ENCODE results near the gene REXO1.

The REXO1 gene

DNA sequence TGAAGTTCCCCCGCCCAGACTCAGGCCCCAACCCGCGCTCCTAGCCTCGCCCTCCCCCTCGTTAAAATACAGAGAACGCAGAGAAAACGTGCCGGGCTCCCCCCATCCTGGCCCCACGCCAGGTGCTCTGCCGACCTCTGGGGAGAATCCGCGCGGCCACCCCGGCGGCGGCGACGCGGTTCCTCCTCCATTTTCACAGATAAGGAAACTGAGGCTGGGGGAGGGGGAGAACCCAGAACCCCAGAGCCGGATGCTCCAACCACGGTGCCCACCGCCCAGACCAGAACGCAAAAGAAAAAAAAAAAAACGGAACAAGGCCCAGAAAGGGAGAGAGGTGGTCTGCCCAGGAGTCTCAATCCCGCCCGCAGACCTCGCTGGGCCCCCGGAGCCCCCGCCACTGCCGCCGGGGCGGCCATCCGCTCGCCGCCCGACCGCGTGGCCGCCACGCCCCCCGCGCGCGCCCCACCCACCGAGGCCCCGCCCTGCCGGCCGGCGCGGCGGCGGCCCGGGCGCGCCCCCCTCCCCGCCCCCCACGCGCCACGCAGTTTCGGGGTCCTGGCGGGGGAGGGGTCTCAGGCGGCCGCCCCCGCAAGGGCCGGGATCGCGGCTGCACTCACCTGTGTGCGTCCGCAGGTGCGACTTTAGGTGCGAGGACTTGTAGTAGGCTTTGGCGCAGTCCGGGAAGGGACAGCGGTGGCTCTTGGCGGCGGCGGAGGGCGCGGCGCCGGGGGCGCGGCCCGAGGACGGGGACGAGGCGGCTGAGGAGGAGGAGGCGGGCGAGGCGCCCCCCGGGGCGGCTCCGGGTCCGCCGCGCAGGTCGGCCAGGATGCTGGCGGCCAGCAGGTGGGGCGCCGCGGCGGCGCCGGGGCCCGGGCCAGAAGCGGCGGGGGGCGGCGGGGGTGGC is 14.4 kb upstream of the REXO1 start (continued):
- no peak for TF ChIP-seq ZNF555 (tag by site-specific recombination; conservative IDR thresholded peaks at IDR 0.05)
- TF ChIP-seq ZNF239 (tag by site-specific recombination; IDR thresholded peaks at IDR 0.05): no peak
- TF ChIP-seq ZNF133 (tag by site-specific recombination; IDR thresholded peaks at IDR 0.05): no peak
- no peak for TF ChIP-seq ZNF19 (tag by site-specific recombination; IDR thresholded peaks at IDR 0.05; ENCODE audit: low read depth)
- TF ChIP-seq ZEB2 (tag by site-specific recombination; IDR thresholded peaks at IDR 0.05): peak; percentile 81; the same call in 1 of the 2 replicates
- no peak for TF ChIP-seq ZNF529 (tag by site-specific recombination; IDR thresholded peaks at IDR 0.05; ENCODE audit: insufficient replicate concordance)
- no peak for TF ChIP-seq HOXD13 (CRISPR knock-in tag; IDR thresholded peaks at IDR 0.05; ENCODE audit: borderline replicate concordance)
- TF ChIP-seq, protein P1, sequence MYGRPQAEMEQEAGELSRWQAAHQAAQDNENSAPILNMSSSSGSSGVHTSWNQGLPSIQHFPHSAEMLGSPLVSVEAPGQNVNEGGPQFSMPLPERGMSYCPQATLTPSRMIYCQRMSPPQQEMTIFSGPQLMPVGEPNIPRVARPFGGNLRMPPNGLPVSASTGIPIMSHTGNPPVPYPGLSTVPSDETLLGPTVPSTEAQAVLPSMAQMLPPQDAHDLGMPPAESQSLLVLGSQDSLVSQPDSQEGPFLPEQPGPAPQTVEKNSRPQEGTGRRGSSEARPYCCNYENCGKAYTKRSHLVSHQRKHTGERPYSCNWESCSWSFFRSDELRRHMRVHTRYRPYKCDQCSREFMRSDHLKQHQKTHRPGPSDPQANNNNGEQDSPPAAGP (tag by site-specific recombination; IDR thresholded peaks at IDR 0.05): 0 out of 2 replicates have a peak, but pooled peaks have one; percentile 48
- TF ChIP-seq ZNF292 (tag by site-specific recombination; IDR thresholded peaks at IDR 0.05; ENCODE audit: borderline replicate concordance, low read depth): no peak
- peak; percentile 99 for TF ChIP-seq KLF10 (tag by site-specific recombination; IDR thresholded peaks at IDR 0.05)
- TF ChIP-seq KLF7 (tag by site-specific recombination; IDR thresholded peaks at IDR 0.05; ENCODE audit: borderline replicate concordance): no peak
- TF ChIP-seq, protein P2, sequence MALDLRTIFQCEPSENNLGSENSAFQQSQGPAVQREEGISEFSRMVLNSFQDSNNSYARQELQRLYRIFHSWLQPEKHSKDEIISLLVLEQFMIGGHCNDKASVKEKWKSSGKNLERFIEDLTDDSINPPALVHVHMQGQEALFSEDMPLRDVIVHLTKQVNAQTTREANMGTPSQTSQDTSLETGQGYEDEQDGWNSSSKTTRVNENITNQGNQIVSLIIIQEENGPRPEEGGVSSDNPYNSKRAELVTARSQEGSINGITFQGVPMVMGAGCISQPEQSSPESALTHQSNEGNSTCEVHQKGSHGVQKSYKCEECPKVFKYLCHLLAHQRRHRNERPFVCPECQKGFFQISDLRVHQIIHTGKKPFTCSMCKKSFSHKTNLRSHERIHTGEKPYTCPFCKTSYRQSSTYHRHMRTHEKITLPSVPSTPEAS (tag by site-specific recombination; IDR thresholded peaks at IDR 0.05): no peak
- TF ChIP-seq KLF16 (tag by site-specific recombination; IDR thresholded peaks at IDR 0.05): peak; percentile 66
- TF ChIP-seq ZNF146 (tag by site-specific recombination; IDR thresholded peaks at IDR 0.05): no peak
- no peak for TF ChIP-seq ZSCAN16 (tag by site-specific recombination; IDR thresholded peaks at IDR 0.05)
- TF ChIP-seq ZBTB1 (tag by site-specific recombination; IDR thresholded peaks at IDR 0.05): no peak
- TF ChIP-seq, protein P3, sequence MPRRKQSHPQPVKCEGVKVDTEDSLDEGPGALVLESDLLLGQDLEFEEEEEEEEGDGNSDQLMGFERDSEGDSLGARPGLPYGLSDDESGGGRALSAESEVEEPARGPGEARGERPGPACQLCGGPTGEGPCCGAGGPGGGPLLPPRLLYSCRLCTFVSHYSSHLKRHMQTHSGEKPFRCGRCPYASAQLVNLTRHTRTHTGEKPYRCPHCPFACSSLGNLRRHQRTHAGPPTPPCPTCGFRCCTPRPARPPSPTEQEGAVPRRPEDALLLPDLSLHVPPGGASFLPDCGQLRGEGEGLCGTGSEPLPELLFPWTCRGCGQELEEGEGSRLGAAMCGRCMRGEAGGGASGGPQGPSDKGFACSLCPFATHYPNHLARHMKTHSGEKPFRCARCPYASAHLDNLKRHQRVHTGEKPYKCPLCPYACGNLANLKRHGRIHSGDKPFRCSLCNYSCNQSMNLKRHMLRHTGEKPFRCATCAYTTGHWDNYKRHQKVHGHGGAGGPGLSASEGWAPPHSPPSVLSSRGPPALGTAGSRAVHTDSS (tag by site-specific recombination; IDR thresholded peaks at IDR 0.05): no peak
- TF ChIP-seq ZNF626 (tag by site-specific recombination; IDR thresholded peaks at IDR 0.05): no peak
- no peak for TF ChIP-seq ZNF132 (tag by site-specific recombination; IDR thresholded peaks at IDR 0.05; ENCODE audit: borderline replicate concordance)
- no peak for TF ChIP-seq ZNF670 (tag by site-specific recombination; IDR thresholded peaks at IDR 0.05; ENCODE audit: low read depth)

DNA sequence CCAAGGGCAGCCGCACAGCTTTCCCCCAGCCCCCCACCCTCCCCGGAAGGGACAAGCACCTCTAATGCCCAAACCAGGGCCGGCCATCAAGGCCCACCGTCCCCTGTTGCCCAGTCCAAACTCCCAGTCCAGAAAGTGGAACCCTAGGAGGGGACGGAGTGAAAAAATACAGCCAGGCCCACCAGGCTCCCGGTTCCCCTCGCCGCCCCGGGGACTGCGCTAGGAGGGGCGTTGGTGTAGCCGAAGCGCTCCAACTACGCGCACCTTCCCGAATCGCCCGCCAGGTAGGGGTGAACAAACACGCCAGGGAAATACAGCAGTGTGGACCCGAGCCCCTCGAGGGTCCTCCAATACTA is 13.8 kb upstream of the REXO1 start:
- Histone ChIP-seq H3K36me3 (ENCODE audit: control insufficient read depth in 2 of 2, insufficient read depth in 1 of 2, low read length in 2 of 2) (no peaks in the 10 kb centered on the region), H3K4me1 (ENCODE audit: control insufficient read depth, insufficient read depth, low read length) (peaks cover 21% of the 10 kb centered on the region), H3K27ac (ENCODE audit: extremely low read depth, low read depth, low read length) (no peak overlapping the region; the same call in 1 of the 2 replicates)
- no peak for TF ChIP-seq ZSCAN23 (tag by site-specific recombination; IDR thresholded peaks at IDR 0.05)
- TF ChIP-seq, protein P4, sequence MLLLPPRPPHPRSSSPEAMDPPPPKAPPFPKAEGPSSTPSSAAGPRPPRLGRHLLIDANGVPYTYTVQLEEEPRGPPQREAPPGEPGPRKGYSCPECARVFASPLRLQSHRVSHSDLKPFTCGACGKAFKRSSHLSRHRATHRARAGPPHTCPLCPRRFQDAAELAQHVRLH (tag by site-specific recombination; IDR thresholded peaks at IDR 0.05): no peak
- no peak for TF ChIP-seq ZNF416 (tag by site-specific recombination; IDR thresholded peaks at IDR 0.05)
- no peak for TF ChIP-seq ZNF610 (tag by site-specific recombination; IDR thresholded peaks at IDR 0.05; ENCODE audit: borderline replicate concordance)
- TF ChIP-seq GLIS2 (tag by site-specific recombination; IDR thresholded peaks at IDR 0.05): 0 out of 2 replicates have a peak, but pooled peaks have one; percentile 22
- no peak for TF ChIP-seq ZNF2 (tag by site-specific recombination; IDR thresholded peaks at IDR 0.05)
- no peak for TF ChIP-seq ZNF274 (IDR thresholded peaks at IDR 0.05; ENCODE audit: low read length)
- no peak for TF ChIP-seq ZNF274 (tag by site-specific recombination; IDR thresholded peaks at IDR 0.05; ENCODE audit: borderline replicate concordance)
- 0 out of 2 replicates have a peak, but pooled peaks have one; percentile 5 for TF ChIP-seq SP2 (tag by site-specific recombination; IDR thresholded peaks at IDR 0.05)
- TF ChIP-seq, protein P5, sequence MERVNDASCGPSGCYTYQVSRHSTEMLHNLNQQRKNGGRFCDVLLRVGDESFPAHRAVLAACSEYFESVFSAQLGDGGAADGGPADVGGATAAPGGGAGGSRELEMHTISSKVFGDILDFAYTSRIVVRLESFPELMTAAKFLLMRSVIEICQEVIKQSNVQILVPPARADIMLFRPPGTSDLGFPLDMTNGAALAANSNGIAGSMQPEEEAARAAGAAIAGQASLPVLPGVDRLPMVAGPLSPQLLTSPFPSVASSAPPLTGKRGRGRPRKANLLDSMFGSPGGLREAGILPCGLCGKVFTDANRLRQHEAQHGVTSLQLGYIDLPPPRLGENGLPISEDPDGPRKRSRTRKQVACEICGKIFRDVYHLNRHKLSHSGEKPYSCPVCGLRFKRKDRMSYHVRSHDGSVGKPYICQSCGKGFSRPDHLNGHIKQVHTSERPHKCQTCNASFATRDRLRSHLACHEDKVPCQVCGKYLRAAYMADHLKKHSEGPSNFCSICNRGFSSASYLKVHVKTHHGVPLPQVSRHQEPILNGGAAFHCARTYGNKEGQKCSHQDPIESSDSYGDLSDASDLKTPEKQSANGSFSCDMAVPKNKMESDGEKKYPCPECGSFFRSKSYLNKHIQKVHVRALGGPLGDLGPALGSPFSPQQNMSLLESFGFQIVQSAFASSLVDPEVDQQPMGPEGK (tag by site-specific recombination; IDR thresholded peaks at IDR 0.05): 0 out of 2 replicates have a peak, but pooled peaks have one; percentile 82

More for the DNA sequence above, 13.8 kb upstream of the REXO1 start:
- Histone ChIP-seq H3K9me3 (ENCODE audit: control insufficient read depth, insufficient read depth, low read depth, low read length) (no peaks in the 10 kb centered on the region), H3K4me3 (ENCODE audit: low read depth, low read length) (peak overlapping the region; percentile 56)
- ChIA-PET POLR2A (no interaction called here), CTCF (no interaction called here)

All from HEK293 (cell line).